HEK293T (cell line): ENCODE data around the gene CISTR.

Experiments
- ARNT ChIP-seq: fragments of 450-650 bp; IDR thresholded peaks from 2 replicates; pipeline ENCODE4 v1.6.1; 2017; ENCODE audit warnings: mild to moderate bottlenecking
- BHLHE40 ChIP-seq: fragments of 450-650 bp; IDR thresholded peaks from 2 replicates; pipeline ENCODE4 v1.6.1; 2016; ENCODE audit warnings: mild to moderate bottlenecking, moderate library complexity, borderline replicate concordance
- FOXA1 ChIP-seq: fragments of 450-650 bp; IDR thresholded peaks from 2 replicates; pipeline ENCODE4 v1.6.1; 2016; ENCODE audit warnings: mild to moderate bottlenecking
- FOXM1 ChIP-seq: fragments of 450-650 bp; IDR thresholded peaks from 2 replicates; pipeline ENCODE4 v1.6.1; 2017; ENCODE audit warnings: mild to moderate bottlenecking, borderline replicate concordance
- SP1 ChIP-seq: fragments of 450-650 bp; IDR thresholded peaks from 2 replicates; pipeline ENCODE4 v1.6.1; 2017
- TF ChIP-seq, protein P1 (sequence below): fragments of 450-650 bp; IDR thresholded peaks from 2 replicates; pipeline ENCODE4 v1.6.1; 2016

DNA sequence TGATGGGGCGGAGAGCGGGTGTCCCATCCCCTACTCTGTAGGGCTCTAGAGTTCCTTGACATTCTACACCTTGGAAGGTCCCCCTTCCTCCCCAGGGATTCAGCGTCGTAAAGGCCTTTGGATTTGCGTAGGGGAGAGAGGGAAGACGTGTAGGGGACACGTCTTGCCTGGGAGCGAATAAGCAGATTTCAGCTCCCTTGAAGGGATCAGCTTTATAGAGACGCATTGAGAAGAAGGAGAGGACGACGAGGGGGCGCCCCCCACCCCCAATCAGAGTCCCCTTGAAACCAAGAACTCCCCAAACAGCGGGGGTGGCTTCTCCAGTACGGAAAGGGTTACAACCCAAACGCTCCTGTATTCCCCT, 24.9 kb downstream of the CISTR start:
- no peak for TF ChIP-seq ARNT
- no peak for TF ChIP-seq FOXA1
- no peak for TF ChIP-seq FOXM1
- TF ChIP-seq BHLHE40 = no peak
- no peak for TF ChIP-seq SP1
- TF ChIP-seq, protein P1, sequence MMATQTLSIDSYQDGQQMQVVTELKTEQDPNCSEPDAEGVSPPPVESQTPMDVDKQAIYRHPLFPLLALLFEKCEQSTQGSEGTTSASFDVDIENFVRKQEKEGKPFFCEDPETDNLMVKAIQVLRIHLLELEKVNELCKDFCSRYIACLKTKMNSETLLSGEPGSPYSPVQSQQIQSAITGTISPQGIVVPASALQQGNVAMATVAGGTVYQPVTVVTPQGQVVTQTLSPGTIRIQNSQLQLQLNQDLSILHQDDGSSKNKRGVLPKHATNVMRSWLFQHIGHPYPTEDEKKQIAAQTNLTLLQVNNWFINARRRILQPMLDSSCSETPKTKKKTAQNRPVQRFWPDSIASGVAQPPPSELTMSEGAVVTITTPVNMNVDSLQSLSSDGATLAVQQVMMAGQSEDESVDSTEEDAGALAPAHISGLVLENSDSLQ = no peak
